Stimulated activated CD4-positive, alpha-beta T cell treated with anti-CD3 and anti-CD28 coated beads, TNF-alpha, amount 100 ng/mL, for 24 hours (primary cell): ENCODE measurements around the gene PTPRN2.

Source experiments
- DNase-seq, 3 experiments: peaks; one replicate each; pipeline ENCODE4 v3.0.0-alpha.2; 2020; ENCODE audit warnings: low read depth in 3 of 3

Gene PTPRN2

GRCh38 chr7:157586426-157586955, 1001.1 kb downstream of the PTPRN2 start:
- no peak for DNase-seq

- DNase-seq = no peak
Measured at GRCh38 chr7:157585113-157585861, 1002.3 kb downstream of the PTPRN2 start.

- no peak for DNase-seq
Measured at GRCh38 chr7:157584420-157584819, 1003.2 kb downstream of the PTPRN2 start.

GRCh38 chr7:157581740-157582139, 1005.9 kb downstream of the PTPRN2 start:
- DNase-seq = no peak

GRCh38 chr7:157580324-157580723, 1007.3 kb downstream of the PTPRN2 start:
- DNase-seq = no peak

GRCh38 chr7:157579425-157579824, 1008.2 kb downstream of the PTPRN2 start:
- no peak for DNase-seq

- DNase-seq = no peak
Measured at GRCh38 chr7:157577796-157578339, 1009.8 kb downstream of the PTPRN2 start.

- no peak for DNase-seq
Measured at GRCh38 chr7:157577061-157577460, 1010.6 kb downstream of the PTPRN2 start.

- peak; percentile 12 to 58 (median 29) for DNase-seq
Measured at GRCh38 chr7:157576415-157576814, 1011.2 kb downstream of the PTPRN2 start.

GRCh38 chr7:157575777-157576176, 1011.8 kb downstream of the PTPRN2 start:
- no peak for DNase-seq

GRCh38 chr7:157574914-157575586, 1012.6 kb downstream of the PTPRN2 start:
- DNase-seq = no peak

- DNase-seq = no peak
Measured at GRCh38 chr7:157574120-157574825, 1013.4 kb downstream of the PTPRN2 start.

- no peak for DNase-seq
Measured at GRCh38 chr7:157573244-157573643, 1014.4 kb downstream of the PTPRN2 start.

- no peak for DNase-seq
Measured at GRCh38 chr7:157572622-157573021, 1015.0 kb downstream of the PTPRN2 start.

GRCh38 chr7:157570531-157571200, 1017.0 kb downstream of the PTPRN2 start:
- DNase-seq = no peak

GRCh38 chr7:157569967-157570366, 1017.7 kb downstream of the PTPRN2 start:
- DNase-seq = no peak

GRCh38 chr7:157568770-157569584, 1018.6 kb downstream of the PTPRN2 start:
- DNase-seq = peak; percentile 15 to 53 (median 28)

GRCh38 chr7:157568106-157568769, 1019.4 kb downstream of the PTPRN2 start:
- DNase-seq = no peak

- no peak for DNase-seq
Measured at GRCh38 chr7:157567666-157568065, 1020.0 kb downstream of the PTPRN2 start.

GRCh38 chr7:157566631-157567006, 1021.0 kb downstream of the PTPRN2 start:
- no peak for DNase-seq
